Measurements from ENCODE around the gene HTR1D. TPM values are rescaled to one million over a fixed set of nuclear protein-coding genes. Genes with fewer than 3 reads are reported as not detected.
A peak's percentile ranks its signal among the peaks of the same experiment; 100 is the strongest.
"Not testable (repeated sequence)": the region's sequence is repeated elsewhere in the genome, so short reads cannot be mapped to it uniquely, and the experiment has no call there.

The HTR1D gene
- total RNA-seq, 1 experiment from 2014 or later, result 3.5 TPM

GRCh38 chr1:23207733-23208132, 9.6 kb downstream of the HTR1D start:
- H3K9me2 ChIP-seq (ENCODE audit: insufficient read depth); H3K27me3 ChIP-seq (ENCODE audit: insufficient read depth, low read length); H3K27ac ChIP-seq (ENCODE audit: low read depth, low read length); H4K20me1 ChIP-seq (ENCODE audit: insufficient read depth); H3K4me3 ChIP-seq (replicated peaks in 1 of 2; ENCODE audit: low read depth in 1 of 2, low read length in 2 of 2); H3K79me2 ChIP-seq (ENCODE audit: insufficient read depth, low read length); H3K9ac ChIP-seq (ENCODE audit: low read length); H2AFZ ChIP-seq (ENCODE audit: low read depth, low read length, poor library complexity, severe bottlenecking); DNase-seq (ENCODE audit: low read depth, low spot score); intact Hi-C loops (cut with micrococcal nuclease); H3K9me3 ChIP-seq (ENCODE audit: control insufficient read depth in 1 of 2, insufficient read depth in 1 of 2, low read depth in 1 of 2, low read length in 2 of 2); H3K36me3 ChIP-seq (ENCODE audit: control insufficient read depth in 1 of 2, insufficient read depth in 2 of 2, low read length in 2 of 2); BruUV-seq (replicated peaks); RAD21 ChIA-PET (ENCODE audit: low non-redundant PET in 1 of 2, low total read pairs in 2 of 2, uncharacterized antibody in 2 of 2, unreplicated experiment in 2 of 2): not testable (repeated sequence)
- ChIA-PET POLR2A (interaction anchor here (0.6 kb wide), 1 partner anchor 105 kb away, joined by 3 read pairs; no protein-coding TSS in a partner anchor), CTCF (interaction anchor here (1.5 kb wide), 1 partner anchor 23 kb away, joined by 5 read pairs; no protein-coding TSS in a partner anchor)
- Histone ChIP-seq H3K4me2 (ENCODE audit: low read length) (peak overlapping the region; percentile 47), H3K4me1 (ENCODE audit: control insufficient read depth in 1 of 2, insufficient read depth in 2 of 2, low read length in 2 of 2) (peaks cover 12 to 29% of the 10 kb centered on the region in 2 experiments)
- TF ChIP-seq EGR1 (IDR thresholded peaks at IDR 0.05; ENCODE audit: low read depth), result peak; percentile 41; the same call in 1 of the 2 replicates
- ATAC-seq, result peak; percentile 39

GRCh38 chr1:23202263-23202749, 15.0 kb downstream of the HTR1D start:
- H3K9ac ChIP-seq (ENCODE audit: low read length), result no peak overlapping the region
- no peak overlapping the region for H3K27ac ChIP-seq (ENCODE audit: low read depth, low read length)
- no peak for ATAC-seq
- peaks cover 15 to 21% of the 10 kb centered on the region in 2 experiments for H3K4me1 ChIP-seq (ENCODE audit: control insufficient read depth in 1 of 2, insufficient read depth in 2 of 2, low read length in 2 of 2)
- CTCF ChIA-PET, result interaction anchor here (1.3 kb wide), 1 partner anchor 15 kb away, joined by 3 read pairs; the partner anchor contains the start of gene HTR1D
- no peak overlapping the region for H3K4me2 ChIP-seq (ENCODE audit: low read length)
- H3K9me2 ChIP-seq (ENCODE audit: insufficient read depth), result no peaks in the 10 kb centered on the region
- H3K36me3 ChIP-seq (ENCODE audit: control insufficient read depth in 1 of 2, insufficient read depth in 2 of 2, low read length in 2 of 2), result no peaks in the 10 kb centered on the region
- intact Hi-C loops (cut with micrococcal nuclease), result no loop called here
- no peaks in the 10 kb centered on the region for H3K79me2 ChIP-seq (ENCODE audit: insufficient read depth, low read length)
- RAD21 ChIA-PET (ENCODE audit: low non-redundant PET in 1 of 2, low total read pairs in 2 of 2, uncharacterized antibody in 2 of 2, unreplicated experiment in 2 of 2), result no interaction called here
- no peaks in the 10 kb centered on the region for H4K20me1 ChIP-seq (ENCODE audit: insufficient read depth)
- no peak for DNase-seq (ENCODE audit: low read depth, low spot score)
- no peak overlapping the region for H3K4me3 ChIP-seq (replicated peaks in 1 of 2; ENCODE audit: low read depth in 1 of 2, low read length in 2 of 2)
- POLR2A ChIA-PET, result no interaction called here
- H3K27me3 ChIP-seq (ENCODE audit: insufficient read depth, low read length), result no peaks in the 10 kb centered on the region
- TF ChIP-seq ATF3 (IDR thresholded peaks at IDR 0.05) (no peak), EZH2phosphoT487 (IDR thresholded peaks at IDR 0.05; ENCODE audit: borderline replicate concordance) (no peak), YY1 (IDR thresholded peaks at IDR 0.05; ENCODE audit: extremely low read depth, insufficient replicate concordance, low read depth, low read length) (no peak), CBX3 (IDR thresholded peaks at IDR 0.05; ENCODE audit: low read depth) (no peak), EZH2 (IDR thresholded peaks at IDR 0.05) (no peak), ZFX (IDR thresholded peaks at IDR 0.05) (no peak), TCF7L2 (IDR thresholded peaks at IDR 0.05; ENCODE audit: borderline replicate concordance, extremely low read depth, insufficient read depth, insufficient read length) (no peak), POLR2A (IDR thresholded peaks at IDR 0.05; ENCODE audit: borderline replicate concordance, extremely low read depth, insufficient read depth, insufficient read length) (no peak), ZBTB33 (IDR thresholded peaks at IDR 0.05; ENCODE audit: extremely low read depth, insufficient replicate concordance, low read length) (no peak), FOSL1 (IDR thresholded peaks at IDR 0.05; ENCODE audit: low read depth) (no peak), JUND (IDR thresholded peaks at IDR 0.05) (no peak)
- TF ChIP-seq, protein P1, sequence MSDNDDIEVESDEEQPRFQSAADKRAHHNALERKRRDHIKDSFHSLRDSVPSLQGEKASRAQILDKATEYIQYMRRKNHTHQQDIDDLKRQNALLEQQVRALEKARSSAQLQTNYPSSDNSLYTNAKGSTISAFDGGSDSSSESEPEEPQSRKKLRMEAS (IDR thresholded peaks at IDR 0.05), result no peak
- H2AFZ ChIP-seq (ENCODE audit: low read depth, low read length, poor library complexity, severe bottlenecking), result no peak overlapping the region
- H3K9me3 ChIP-seq (ENCODE audit: control insufficient read depth in 1 of 2, insufficient read depth in 1 of 2, low read depth in 1 of 2, low read length in 2 of 2), result no peaks in the 10 kb centered on the region
- BruUV-seq (replicated peaks), result no TSS peak
